Mesothelial cell of epicardium (in vitro differentiated cells): ENCODE results near the gene GNS. TPM values are rescaled to one million over a fixed set of nuclear protein-coding genes. Genes with fewer than 3 reads are reported as not detected.

Experiments
- DNase-seq, 2 experiments: peaks; one replicate each; pipeline ENCODE4 v3.0.0; 2021; ENCODE audit warnings: low spot score in 2 of 2; ENCODE audit not compliant: unreplicated experiment in 2 of 2
- H3K27ac Mint-ChIP-seq: 2 replicates; pipeline ENCODE4 v1.8.0; 2021; ENCODE audit warnings: mixed read lengths
- H3K27me3 Mint-ChIP-seq: 2 replicates; pipeline ENCODE4 v1.8.0; 2021; ENCODE audit warnings: low read depth, mixed read lengths
- H3K36me3 Mint-ChIP-seq: 2 replicates; pipeline ENCODE4 v1.8.0; 2021; ENCODE audit warnings: mixed read lengths
- H3K4me1 Mint-ChIP-seq: 2 replicates; pipeline ENCODE4 v1.8.0; 2021; ENCODE audit warnings: mixed read lengths
- H3K4me3 Mint-ChIP-seq: 2 replicates; pipeline ENCODE4 v1.8.0; 2021; ENCODE audit warnings: mild to moderate bottlenecking, moderate library complexity, mixed read lengths
- H3K9me3 Mint-ChIP-seq: 2 replicates; pipeline ENCODE4 v1.8.0; 2021; ENCODE audit warnings: mixed read lengths
- CTCF ChIP-seq: fragments of 200-600 bp; sonication (generic); IDR thresholded peaks from one replicate; pipeline ENCODE4 v1.5.0; 2021; ENCODE audit warnings: antibody characterized with exemption; ENCODE audit not compliant: unreplicated experiment
- total RNA-seq: library from RNA; stranded (reverse); gene quantifications from 3 replicates; pipeline ENCODE4 v1.2.1, GENCODE V29; 2021

The GNS gene
- total RNA-seq, 1 donor from 2014 or later = 67.4 TPM

DNA sequence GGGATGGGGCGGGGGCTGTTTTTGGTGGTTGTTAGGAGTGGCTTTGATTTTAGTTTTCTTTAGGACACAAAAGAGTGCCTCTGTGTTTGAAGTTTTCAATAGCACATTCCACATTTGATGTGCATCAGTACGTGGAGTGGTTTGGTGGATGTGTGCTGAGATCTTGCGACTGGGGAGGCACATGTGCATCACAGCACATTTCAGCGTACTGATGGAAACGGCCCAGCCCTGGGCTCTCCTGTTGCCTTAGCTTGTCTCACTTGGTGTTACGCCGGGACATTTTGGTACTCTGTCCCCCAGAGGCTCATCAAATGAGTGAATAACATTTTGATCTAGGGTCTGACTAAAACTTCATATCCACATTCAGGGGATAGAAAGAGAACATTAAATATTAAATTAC, 70.5 kb downstream of the GNS start:
- no peak for TF ChIP-seq CTCF
- Mint-ChIP-seq H3K27me3 (no peaks in the 10 kb centered on the region), H3K9me3 (no peaks in the 10 kb centered on the region), H3K27ac (peak overlapping the region; percentile 39), H3K4me3 (no peak overlapping the region), H3K36me3 (peaks cover 17% of the 10 kb centered on the region), H3K4me1 (peaks cover 17% of the 10 kb centered on the region)
- no peak for DNase-seq

DNA sequence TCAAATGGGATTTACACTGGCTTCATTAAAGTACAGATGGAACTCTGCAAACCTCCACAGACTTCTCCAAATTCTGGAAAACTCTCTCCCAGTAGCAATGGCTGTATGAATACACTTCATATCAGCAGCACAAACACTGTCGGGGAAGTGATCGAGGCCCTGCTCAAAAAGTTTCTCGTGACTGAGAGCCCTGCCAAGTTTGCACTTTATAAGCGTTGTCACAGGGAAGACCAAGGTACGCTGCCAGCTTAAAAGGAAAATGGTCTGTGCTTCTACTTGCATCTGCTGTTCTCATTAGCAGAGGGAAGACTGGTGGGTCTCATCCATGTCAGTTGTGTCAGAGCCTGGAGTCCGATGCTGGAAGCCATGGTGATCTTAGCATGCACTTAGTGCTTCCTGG, 71.0 kb downstream of the GNS start:
- Mint-ChIP-seq H3K4me1 (peaks cover 22% of the 10 kb centered on the region), H3K27ac (peak overlapping the region; percentile 39), H3K9me3 (no peaks in the 10 kb centered on the region), H3K36me3 (peaks cover 17% of the 10 kb centered on the region), H3K4me3 (no peak overlapping the region), H3K27me3 (no peaks in the 10 kb centered on the region)
- no peak for TF ChIP-seq CTCF
- DNase-seq = no peak

DNA sequence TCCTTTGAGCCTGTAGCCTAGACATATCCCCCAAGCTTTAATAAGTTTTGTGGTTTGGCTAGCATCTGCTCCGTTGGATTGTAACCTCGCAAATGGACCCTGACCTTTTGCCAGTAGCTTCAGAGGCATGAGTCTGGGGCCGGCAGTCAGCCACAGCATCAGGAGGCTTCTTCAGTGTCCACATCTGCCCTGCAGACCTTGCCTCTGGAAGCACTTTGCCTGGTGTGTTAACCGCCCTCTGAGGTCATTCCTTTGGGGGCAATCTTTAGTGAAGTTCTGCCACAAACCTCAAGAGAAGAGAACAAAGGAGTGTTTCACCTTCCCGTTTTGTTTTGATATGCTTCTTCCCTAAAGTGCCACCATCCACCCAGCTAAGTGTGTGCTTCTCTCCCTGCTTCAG, 71.4 kb downstream of the GNS start:
- Mint-ChIP-seq H3K4me3 (no peak overlapping the region), H3K9me3 (no peaks in the 10 kb centered on the region), H3K36me3 (peaks cover 17% of the 10 kb centered on the region), H3K4me1 (peaks cover 26% of the 10 kb centered on the region), H3K27ac (peak overlapping the region; percentile 39), H3K27me3 (no peaks in the 10 kb centered on the region)
- no peak for DNase-seq
- no peak for TF ChIP-seq CTCF

DNA sequence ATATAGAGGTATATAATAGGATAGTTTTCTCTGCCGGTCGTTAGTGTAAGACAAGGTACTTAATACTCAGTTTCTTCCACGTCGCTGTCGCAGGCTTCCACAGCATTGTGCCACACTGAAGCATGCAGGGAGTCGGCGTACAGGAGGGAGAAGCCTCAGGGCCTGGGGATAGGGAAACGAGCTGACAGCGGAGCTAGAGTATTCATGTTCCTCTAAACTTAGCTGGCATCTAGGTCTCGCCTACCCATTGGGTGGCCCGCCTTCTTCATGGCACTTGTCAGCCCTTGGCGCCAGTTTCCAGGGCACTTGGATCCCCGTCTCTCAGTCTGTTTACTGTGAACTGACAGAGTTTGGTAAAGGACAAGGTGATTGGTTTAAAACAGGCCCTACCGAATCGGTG, 73.6 kb downstream of the GNS start:
- H3K4me1 Mint-ChIP-seq = peaks cover 22% of the 10 kb centered on the region
- no peaks in the 10 kb centered on the region for H3K27me3 Mint-ChIP-seq
- H3K36me3 Mint-ChIP-seq = peaks cover 13% of the 10 kb centered on the region
- H3K4me3 Mint-ChIP-seq = no peak overlapping the region
- DNase-seq = no peak
- TF ChIP-seq CTCF = no peak
- H3K27ac Mint-ChIP-seq = no peak overlapping the region
- no peaks in the 10 kb centered on the region for H3K9me3 Mint-ChIP-seq

DNA sequence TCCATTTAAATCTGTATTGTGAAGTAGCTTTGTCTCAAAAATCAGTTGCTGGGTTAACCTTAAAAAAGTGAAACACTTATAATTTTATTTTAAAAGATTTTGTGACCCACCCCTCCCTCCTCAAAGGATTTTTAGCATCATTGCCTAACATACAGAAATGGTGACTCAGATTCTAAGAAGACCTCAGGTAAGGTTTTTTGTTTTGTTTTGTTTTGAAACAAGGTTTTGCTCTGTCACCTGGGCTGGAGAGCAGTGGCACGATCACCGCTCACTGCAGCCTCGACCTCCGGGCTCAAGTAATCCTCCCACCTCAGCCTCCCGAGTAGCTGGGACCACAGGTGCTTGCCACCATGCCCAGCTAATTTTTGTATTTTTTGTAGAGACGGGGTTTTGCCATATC, 74.2 kb downstream of the GNS start:
- Mint-ChIP-seq H3K4me3 (no peak overlapping the region), H3K27me3 (no peaks in the 10 kb centered on the region), H3K4me1 (peaks cover 22% of the 10 kb centered on the region), H3K27ac (no peak overlapping the region), H3K36me3 (peaks cover 13% of the 10 kb centered on the region), H3K9me3 (no peaks in the 10 kb centered on the region)
- no peak for TF ChIP-seq CTCF
- no peak for DNase-seq
